H54 (cell line): Measurements from ENCODE around the gene ZDHHC21.

Experiments
- DNase-seq: peaks from one replicate; pipeline ENCODE4 v3.0.0; 2011; ENCODE audit warnings: low spot score, mixed read lengths; ENCODE audit not compliant: insufficient read length
- FAIRE-seq: peaks from 3 replicates; lab custom pipeline; 2011; peaks lifted over from hg19 to GRCh38; lab: Jason Lieb, UNC
- POLR2A ChIP-seq: IDR thresholded peaks from 2 replicates; pipeline ENCODE4 v1.6.1; 2011; ENCODE audit warnings: low read depth, mild to moderate bottlenecking, low read length

ZDHHC21 gene

DNA sequence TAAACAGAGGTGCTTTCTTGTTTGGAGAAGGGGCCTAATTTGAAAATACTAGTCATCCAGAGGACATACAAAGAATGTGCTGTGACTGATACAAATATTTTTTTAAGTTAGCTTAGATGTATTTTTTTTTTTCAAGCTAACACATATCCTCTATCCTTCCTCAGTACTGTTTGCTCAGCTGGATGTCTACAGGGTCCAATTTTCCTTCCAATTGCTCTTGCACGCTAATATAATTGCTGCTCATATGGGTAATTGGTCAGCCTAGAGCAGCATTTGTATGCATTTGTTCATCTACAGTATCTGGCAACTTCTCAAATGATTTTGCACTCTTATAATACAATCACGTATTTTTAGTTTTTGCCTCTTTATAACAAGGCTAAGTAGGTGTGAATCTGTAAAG lies 84.7 kb downstream of the ZDHHC21 start:
- FAIRE-seq: no peak
- DNase-seq: no peak

DNA sequence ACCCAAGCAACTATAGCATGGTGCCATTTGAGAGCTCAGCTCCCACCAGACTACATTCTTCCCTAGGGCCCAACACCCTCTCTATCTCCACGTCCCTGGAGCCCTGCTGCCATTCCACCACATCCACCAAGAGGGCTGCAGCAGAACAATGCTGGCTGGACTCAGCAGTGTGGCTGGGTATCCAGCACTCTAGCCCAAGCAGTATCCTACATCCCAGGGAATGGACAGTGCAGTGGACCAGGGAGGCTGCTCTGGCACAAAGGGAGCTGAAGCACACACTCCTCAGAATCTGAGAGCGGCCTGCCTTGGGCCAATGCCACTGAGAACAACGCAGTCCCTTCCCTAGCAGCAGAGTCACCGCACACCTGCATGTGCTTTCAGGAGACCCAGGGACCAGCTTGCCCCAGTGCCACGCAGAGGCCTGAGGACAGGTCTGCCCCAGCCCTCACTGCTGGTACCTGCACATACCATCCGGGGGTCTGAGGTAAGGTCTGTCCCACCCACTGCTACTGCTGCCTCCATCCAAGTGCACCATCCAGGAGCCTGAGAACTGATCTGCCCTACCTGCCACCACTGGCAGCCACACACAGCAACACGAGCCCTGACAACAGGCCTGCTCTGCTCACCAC lies 95.9 kb downstream of the ZDHHC21 start:
- no peak for DNase-seq
- FAIRE-seq: no peak
- no peak for TF ChIP-seq POLR2A

More for the DNA sequence above, 84.7 kb downstream of the ZDHHC21 start:
- no peak for TF ChIP-seq POLR2A

DNA sequence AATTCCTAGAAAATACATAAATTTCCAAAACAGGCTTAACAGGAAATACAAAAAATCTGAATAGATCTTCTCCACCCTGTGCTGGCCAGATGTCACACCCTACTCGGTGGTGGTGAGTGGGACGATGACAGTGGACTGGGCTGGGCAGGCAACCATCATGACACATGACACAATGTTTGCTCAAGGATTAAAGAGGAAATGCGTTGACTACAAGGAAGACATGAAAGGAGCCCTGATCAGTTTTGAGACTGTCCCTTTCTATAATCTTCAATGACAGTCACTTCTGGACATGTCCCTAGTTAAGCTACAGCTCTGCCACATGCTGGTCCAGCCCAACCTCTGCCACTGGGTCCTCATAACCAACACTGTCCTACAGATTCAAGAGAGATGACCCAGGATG lies 99.8 kb downstream of the ZDHHC21 start:
- DNase-seq (no peak), FAIRE-seq (no peak)
- TF ChIP-seq POLR2A: no peak

GRCh38 chr9:14591411-14591810 lies 101.8 kb downstream of the ZDHHC21 start:
- FAIRE-seq (no peak), DNase-seq (no peak)
- no peak for TF ChIP-seq POLR2A

GRCh38 chr9:14585730-14586473 lies 107.3 kb downstream of the ZDHHC21 start:
- no peak for DNase-seq
- FAIRE-seq: no peak
- no peak for TF ChIP-seq POLR2A

DNA sequence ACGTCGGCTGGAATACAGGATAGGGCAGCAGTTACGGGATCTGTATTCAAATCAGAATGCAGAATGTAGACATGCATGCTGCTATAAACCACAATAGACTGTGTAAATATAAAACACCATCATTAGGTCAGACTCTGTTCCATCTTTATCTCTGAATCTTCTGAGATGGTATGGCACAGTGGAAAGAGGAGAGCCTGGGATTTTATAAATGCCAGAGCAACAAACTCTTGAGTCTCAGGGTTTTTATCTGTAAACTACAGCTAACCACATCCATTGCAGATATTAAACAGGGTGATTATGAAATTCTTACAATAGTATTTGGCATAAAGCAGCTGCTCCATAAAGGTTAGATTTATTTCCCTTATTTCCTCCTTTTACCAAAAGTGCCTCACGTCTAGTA lies 108.7 kb downstream of the ZDHHC21 start:
- DNase-seq (no peak), FAIRE-seq (no peak)
- no peak for TF ChIP-seq POLR2A

GRCh38 chr9:14578030-14578429 lies 115.2 kb downstream of the ZDHHC21 start:
- FAIRE-seq (no peak), DNase-seq (no peak)
- no peak for TF ChIP-seq POLR2A

DNA sequence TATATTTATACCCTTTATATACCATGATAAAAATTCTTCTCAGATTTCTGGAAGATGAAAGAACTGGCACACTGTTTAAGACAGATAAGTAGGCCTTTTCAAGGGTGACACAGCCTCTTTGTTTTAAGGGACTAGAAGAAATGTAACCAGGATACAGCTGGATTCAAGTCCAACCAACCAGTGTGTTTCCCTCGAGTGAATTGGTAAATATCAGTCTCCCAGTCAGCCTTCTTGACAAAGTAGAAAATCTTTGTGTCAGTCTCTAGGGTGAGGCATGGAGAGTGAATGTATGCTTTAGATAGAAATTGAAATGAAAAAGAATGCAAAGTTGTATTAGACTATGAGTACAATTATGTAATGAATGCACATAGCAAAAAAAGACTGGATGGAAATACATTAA lies 119.1 kb downstream of the ZDHHC21 start:
- no peak for FAIRE-seq
- no peak for DNase-seq
- no peak for TF ChIP-seq POLR2A

- no peak for TF ChIP-seq POLR2A
- DNase-seq (no peak), FAIRE-seq (no peak)
Observed at GRCh38 chr9:14573319-14573718, 119.9 kb downstream of the ZDHHC21 start.

DNA sequence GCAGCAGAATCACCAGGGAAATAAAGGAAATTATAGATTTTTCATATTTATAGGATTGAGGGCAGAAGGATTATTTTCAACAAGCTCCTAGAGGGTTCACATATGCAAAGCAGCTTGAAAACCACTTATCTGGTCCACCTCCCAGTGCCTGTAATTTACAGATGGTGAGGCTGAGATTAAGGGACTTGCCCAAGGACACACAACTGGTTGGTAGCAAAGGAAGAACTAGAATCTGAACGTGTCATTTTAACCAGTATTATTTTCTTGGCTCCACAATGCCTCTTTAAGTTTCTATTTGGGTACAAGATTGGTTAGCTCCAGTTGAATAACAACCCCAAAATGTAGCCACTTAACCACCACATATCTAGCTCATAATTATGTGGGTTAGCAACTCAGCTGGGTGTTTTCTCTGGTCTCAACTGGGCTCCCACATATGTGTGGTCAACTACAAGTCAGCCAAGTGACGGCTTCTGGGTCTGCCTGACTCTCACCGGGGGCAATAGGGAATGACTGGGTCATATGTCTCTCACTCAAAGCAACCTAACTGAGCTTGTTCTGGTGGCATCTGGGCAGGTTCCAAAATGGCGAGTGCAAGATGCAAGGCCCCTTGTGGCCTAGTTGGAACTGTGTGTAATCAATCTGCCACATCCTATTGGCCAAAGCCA lies 127.7 kb downstream of the ZDHHC21 start:
- no peak for TF ChIP-seq POLR2A
- DNase-seq (no peak), FAIRE-seq (no peak)

GRCh38 chr9:14563902-14564624 lies 129.2 kb downstream of the ZDHHC21 start:
- FAIRE-seq (no peak), DNase-seq (no peak)
- TF ChIP-seq POLR2A: no peak

GRCh38 chr9:14561929-14562405 lies 131.3 kb downstream of the ZDHHC21 start:
- DNase-seq (no peak), FAIRE-seq (no peak)
- no peak for TF ChIP-seq POLR2A
